GM19467 (cell line): ENCODE data around the gene MRAP.

Source experiments
- ATAC-seq: cut with Tn5 transposase; IDR thresholded peaks from one replicate; pipeline ENCODE4 v1.9.1; 2021; ENCODE audit warnings: mild to moderate bottlenecking, moderate library complexity; ENCODE audit not compliant: unreplicated experiment

The MRAP gene

DNA sequence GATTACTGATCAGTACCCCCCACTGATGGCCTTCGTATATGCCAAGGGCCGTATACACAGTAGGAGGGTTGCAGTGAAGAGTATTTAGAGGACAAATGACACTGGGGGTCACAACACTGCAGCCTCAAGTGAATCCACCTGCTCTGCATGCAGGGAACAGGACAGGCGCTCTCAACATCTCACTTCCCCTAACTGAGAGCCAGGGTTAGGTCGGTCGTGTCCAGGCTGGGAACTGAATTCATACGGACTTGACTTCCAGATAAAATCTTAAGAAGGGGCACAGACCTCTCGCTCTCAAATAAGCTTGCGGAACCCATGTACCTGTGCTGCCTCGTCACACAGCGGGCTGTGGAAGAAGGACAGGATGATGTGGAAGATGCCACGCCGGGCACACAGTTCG, 22.8 kb downstream of the MRAP start:
- no peak for ATAC-seq

- no peak for ATAC-seq
Measured at GRCh38 chr21:32322103-32322502, 23.4 kb downstream of the MRAP start.

GRCh38 chr21:32322676-32323075, 24.0 kb downstream of the MRAP start:
- no peak for ATAC-seq

DNA sequence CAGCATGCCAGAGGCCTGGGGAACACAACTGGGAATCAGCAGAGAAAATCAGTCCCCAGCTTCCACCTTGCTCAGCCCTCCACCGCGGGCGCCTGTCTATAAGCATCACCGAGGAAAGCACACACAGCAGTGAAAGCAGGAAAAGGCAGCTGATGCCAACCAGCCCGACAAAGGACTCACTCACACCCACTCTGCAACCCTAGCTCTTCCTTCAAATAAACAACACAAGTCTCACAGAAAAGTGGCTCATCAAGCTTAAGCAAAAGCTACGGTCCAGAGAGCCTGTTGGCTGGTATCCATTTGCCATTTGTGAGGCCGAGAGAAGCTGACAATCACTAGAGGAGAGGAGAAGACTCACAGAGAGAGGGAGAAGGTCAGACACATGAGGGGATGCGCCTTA, 27.1 kb downstream of the MRAP start:
- no peak for ATAC-seq

DNA sequence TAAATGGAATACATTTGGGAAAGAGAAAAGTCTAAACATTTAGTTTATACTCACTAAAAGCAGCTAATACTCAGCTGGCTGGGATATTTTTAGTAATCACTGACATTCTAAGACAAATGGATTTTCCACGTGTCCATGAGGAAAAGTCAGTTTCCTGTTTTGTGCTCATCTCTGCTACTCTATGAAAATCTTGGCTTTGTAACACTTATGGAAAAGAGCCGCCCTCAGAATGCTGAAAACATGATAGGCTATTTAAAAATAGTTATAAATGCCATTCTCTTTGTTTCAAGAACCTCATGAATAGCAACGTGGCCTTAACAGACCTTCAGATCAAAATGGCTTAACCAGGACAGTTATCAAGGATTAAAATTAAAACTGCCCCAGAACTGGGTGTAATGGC, 29.9 kb downstream of the MRAP start:
- ATAC-seq: no peak

- ATAC-seq: no peak
Measured at GRCh38 chr21:32329331-32329730, 30.7 kb downstream of the MRAP start.

DNA sequence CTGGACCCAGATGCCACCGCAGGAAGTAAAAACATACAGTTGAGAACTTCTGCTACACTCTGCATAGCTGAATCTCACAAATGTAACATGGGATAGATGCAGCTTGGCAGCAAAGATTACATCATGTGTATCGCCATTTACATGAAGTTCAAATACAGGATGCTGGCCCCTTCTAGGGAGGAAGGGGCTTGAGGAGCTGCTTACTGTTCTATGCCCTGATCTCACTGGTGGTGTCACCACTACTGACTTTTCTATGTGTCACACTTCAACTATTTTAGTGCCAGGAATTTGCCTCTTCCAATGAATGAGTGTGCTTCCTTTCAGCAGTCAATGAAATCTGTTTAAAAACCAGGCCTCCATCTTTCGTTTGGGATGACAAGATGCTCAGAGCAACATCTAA, 31.1 kb downstream of the MRAP start:
- ATAC-seq: no peak

DNA sequence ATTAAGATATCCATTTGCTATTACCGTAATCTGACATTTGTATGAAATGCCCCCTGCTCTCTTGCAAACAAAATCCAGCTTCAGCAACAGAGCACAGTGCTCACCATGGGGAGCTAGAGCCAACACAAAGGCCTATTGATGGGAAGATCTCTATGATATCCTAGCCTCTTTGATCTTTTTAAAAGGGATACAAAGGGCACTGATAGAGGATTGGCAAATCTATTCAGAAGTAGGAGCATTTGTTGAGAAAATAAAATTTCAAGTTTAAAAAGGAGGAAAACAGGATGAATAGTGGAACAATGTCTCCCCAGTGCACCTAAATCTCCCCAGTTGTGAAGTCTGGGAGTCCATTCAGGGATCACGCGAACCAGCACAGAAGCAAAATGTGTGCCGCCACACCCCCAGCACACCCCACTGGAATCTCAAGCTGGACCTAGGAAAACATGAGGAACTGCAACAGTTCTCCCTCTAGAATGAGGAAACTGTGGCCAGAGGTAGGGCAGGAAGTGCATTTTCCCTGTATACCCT, 32.2 kb downstream of the MRAP start:
- no peak for ATAC-seq

- no peak for ATAC-seq
Measured at GRCh38 chr21:32331444-32332305, 33.0 kb downstream of the MRAP start.

- ATAC-seq: no peak
Measured at GRCh38 chr21:32332463-32332951, 33.9 kb downstream of the MRAP start.

- no peak for ATAC-seq
Measured at GRCh38 chr21:32333953-32334673, 35.5 kb downstream of the MRAP start.

DNA sequence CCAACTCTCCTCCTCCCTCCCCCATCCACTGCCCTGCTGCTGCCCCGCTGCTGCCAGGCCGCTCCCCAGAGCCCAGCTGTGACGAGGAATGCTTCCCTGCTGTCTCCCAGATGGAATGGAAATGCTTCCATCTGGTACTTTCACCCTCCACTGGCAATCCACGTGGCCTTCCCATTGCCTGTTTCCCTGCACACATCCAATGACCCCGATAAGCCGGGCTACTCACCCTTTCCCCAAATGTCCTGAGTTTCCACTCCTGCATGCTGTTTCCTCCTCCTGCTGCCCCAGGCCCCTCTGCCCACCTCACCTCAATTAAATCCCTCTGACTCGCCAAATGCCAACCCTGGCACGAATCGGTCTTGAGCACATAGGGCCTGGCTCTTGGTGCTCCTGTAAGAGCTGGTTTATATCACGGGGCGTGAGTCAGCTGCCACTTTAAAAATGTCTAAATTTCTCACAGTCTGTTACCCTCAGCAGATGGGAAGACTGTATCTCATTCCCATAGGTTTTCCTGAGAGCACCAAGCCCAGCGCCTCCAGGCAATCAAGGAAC, 36.4 kb downstream of the MRAP start:
- no peak for ATAC-seq

DNA sequence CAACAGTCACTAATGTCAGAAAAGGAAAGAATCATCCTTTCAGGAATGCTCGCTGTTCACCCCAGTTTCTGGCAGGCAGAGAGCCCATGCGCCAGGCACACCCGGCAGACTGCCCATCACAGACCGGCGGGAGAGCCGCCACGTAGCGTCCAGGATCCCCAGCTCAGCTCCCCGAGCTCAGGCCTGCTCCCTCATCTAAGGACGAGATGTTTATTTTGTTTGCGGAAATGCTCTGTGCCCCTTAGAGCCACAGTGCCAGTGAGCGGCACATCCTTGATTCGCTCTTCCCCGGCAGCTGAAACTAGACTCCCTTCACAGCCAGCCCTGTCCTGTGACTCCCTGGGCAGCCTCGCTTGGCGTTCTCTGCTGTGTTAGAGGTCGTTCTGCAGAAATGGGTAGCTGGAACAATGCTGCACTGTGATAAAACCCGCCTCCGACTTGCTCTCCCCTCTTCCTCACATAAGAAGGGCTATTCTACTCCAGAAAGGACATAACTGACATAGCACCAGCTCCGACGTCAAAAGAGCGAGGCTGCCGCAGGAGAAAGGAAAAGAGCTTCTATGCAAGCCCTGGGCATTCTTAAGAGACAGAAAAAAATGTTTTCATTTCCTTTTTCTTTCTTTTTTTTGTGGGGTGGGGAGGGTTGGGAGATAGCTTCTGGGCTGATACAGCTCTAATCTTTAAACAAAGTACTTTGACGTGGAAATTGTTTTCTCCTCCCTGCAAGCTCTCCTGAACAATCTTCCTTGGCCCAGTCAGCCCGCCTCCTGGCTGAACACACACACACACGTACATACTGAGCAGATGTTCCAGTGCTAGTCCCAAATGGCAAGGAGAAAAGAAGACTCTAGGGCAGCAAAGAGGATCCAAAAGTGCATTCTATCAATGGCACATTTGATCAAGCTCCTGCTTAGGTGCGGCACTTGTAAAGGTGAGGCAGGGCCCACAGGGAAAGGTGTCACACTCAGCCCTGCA, 37.2 kb downstream of the MRAP start:
- no peak for ATAC-seq

DNA sequence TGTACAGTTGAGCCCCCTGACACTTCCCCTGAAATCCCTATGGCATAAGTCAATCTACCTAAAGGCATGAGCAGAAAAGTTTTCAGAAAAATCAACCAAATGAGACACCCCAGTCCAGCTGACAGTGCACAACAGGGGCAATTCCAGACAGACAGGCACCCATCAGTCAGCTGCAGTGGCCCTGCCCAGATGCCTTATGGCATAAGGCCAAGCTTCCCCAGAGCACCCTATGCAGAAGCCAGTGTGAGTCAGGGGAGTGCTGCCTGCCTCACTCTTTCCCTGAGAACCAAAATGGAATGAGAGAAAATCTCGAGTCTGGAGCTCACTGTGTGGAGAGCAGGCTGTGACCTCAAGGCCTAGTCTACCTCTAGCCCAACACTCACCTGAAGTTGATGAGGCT, 38.1 kb downstream of the MRAP start:
- no peak for ATAC-seq

- no peak for ATAC-seq
Measured at GRCh38 chr21:32337206-32337605, 38.6 kb downstream of the MRAP start.

- no peak for ATAC-seq
Measured at GRCh38 chr21:32338209-32338921, 39.7 kb downstream of the MRAP start.

GRCh38 chr21:32340863-32341848, 42.5 kb downstream of the MRAP start:
- ATAC-seq: no peak

DNA sequence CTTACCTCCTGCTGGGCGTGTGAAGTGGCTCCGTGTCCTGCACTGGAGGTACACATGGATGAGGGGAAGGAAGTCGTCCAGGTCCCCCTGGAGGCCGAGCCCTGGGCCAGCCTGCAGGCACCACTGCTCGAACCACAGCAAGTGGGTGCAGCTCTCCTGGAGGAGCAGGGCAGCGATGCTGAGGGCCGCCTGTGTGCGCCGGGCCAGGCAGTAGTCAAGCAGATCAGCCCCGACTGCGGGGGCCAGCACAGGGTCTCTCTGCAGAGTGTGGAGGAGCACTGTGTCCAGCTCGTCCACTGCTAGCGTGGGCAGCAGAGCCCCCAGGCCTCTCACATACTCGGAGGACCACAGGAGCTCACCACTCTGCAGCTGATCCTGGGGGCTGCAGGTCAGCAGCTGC, 48.3 kb downstream of the MRAP start:
- ATAC-seq: no peak

GRCh38 chr21:32347351-32347750, 48.7 kb downstream of the MRAP start:
- ATAC-seq: no peak
